Measurements from ENCODE around the gene KDM1B.

GRCh38 chr6:18187701-18188100, 32.5 kb downstream of the KDM1B start:
- no peak for TF ChIP-seq CTCF (conservative IDR thresholded peaks at IDR 0.05; ENCODE audit: low read depth, low read length)
- no peak for TF ChIP-seq EZH2 (IDR thresholded peaks at IDR 0.05; ENCODE audit: borderline replicate concordance, low read depth, low read length, poor library complexity, severe bottlenecking)

Data from A673 (cell line).